ENCODE results near the gene RAPGEF3. TPM values are rescaled to one million over a fixed set of nuclear protein-coding genes. Genes with fewer than 3 reads are reported as not detected.

RAPGEF3 gene
- total and polyA plus RNA-seq, 9 of the 15 experiments (the other 6 are each of a cell fraction or from before 2014, with no cell fraction given) = 0.03 to 0.78 (median 0.37) TPM; not detected in 1

GRCh38 chr12:47704719-47705118 is 54.0 kb downstream of the RAPGEF3 start:
- Histone ChIP-seq H3K9ac (ENCODE audit: insufficient read depth in 1 of 2, low read depth in 2 of 2, low read length in 2 of 2) (peak overlapping the region; percentile 69 to 98), H3K9me1 (ENCODE audit: control insufficient read depth, insufficient read depth, low read length) (no peaks in the 10 kb centered on the region), H3K4me2 (ENCODE audit: insufficient read depth, low read length) (peak overlapping the region; percentile 83), H3K4me3 (peak overlapping the region; percentile 83), H3K27ac (ENCODE audit: extremely low read depth, low read depth, low read length) (peak overlapping the region; percentile 93; the same call in 1 of the 3 replicates), H4K20me1 (replicated peaks; ENCODE audit: control insufficient read depth, insufficient read depth, low read length) (no peaks in the 10 kb centered on the region), H3K27me3 (ENCODE audit: control insufficient read depth in 2 of 2, insufficient read depth in 2 of 2, low read length in 2 of 2) (no peaks in the 10 kb centered on the region), H3K4me1 (replicated peaks in 1 of 2; ENCODE audit: control insufficient read depth in 2 of 2, insufficient read depth in 2 of 2, low read length in 2 of 2) (peaks cover 9 to 33% of the 10 kb centered on the region in 2 experiments), H2AFZ (ENCODE audit: low read depth, low read length) (no peak overlapping the region), H3K36me3 (ENCODE audit: control insufficient read depth, insufficient read depth, low read length) (peaks cover 38% of the 10 kb centered on the region), H3K79me2 (ENCODE audit: control insufficient read depth, insufficient read depth, low read length) (peaks cover 74% of the 10 kb centered on the region), H3K9me3 (replicated peaks; ENCODE audit: control insufficient read depth, insufficient read depth, low read depth, low read length) (no peaks in the 10 kb centered on the region)
- DNase-seq (ENCODE audit: extremely low read depth in 1 of 4, low spot score in 3 of 4) (no peak), ATAC-seq (no peak), FAIRE-seq (no peak)
- POLR2A ChIA-PET = interaction anchor here (0.7 to 1.6 kb wide), 5 partner anchors 8 to 1978 kb away, joined by 3 to 4 read pairs (median 3); partner anchors contain the start of gene ENDOU
- TF ChIP-seq, protein P1, sequence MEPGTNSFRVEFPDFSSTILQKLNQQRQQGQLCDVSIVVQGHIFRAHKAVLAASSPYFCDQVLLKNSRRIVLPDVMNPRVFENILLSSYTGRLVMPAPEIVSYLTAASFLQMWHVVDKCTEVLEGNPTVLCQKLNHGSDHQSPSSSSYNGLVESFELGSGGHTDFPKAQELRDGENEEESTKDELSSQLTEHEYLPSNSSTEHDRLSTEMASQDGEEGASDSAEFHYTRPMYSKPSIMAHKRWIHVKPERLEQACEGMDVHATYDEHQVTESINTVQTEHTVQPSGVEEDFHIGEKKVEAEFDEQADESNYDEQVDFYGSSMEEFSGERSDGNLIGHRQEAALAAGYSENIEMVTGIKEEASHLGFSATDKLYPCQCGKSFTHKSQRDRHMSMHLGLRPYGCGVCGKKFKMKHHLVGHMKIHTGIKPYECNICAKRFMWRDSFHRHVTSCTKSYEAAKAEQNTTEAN (CRISPR knock-in tag; IDR thresholded peaks at IDR 0.05) = 0 out of 2 replicates have a peak, but pooled peaks have one; percentile 6
- TF ChIP-seq SIRT6 (IDR thresholded peaks at IDR 0.05; ENCODE audit: low read depth, low read length) (no peak), MAZ (CRISPR knock-in tag; conservative IDR thresholded peaks at IDR 0.05 in 1 of 2, IDR thresholded peaks at IDR 0.05 in 1 of 2) (no peak), PPARD (CRISPR knock-in tag; IDR thresholded peaks at IDR 0.05) (no peak), ZNF511 (CRISPR knock-in tag; IDR thresholded peaks at IDR 0.05) (no peak), MTA1 (IDR thresholded peaks at IDR 0.05; ENCODE audit: borderline replicate concordance) (no peak), PHB2 (IDR thresholded peaks at IDR 0.05; ENCODE audit: low read depth) (no peak), ZNF134 (CRISPR knock-in tag; conservative IDR thresholded peaks at IDR 0.05) (no peak), ZNF121 (CRISPR knock-in tag; conservative IDR thresholded peaks at IDR 0.05) (peak; percentile 35; the same call in 1 of the 2 replicates), CBX2 (IDR thresholded peaks at IDR 0.05; ENCODE audit: insufficient read depth, low read length, poor library complexity, severe bottlenecking) (no peak)
- intact Hi-C loops (cut with micrococcal nuclease) = no loop called here
- WGBS (ENCODE audit: insufficient coverage, low coverage, missing lambda C conversion rate) = 51% methylated on average over 9 of the region's 9 CpGs
- in situ Hi-C loops (cut with MboI) = no loop called here
- CTCF ChIA-PET (ENCODE audit: low intra/inter-chr PET ratio) = no interaction called here
- BruUV-seq (replicated peaks) = no TSS peak
